OCI-LY1 (cell line): ENCODE data around the gene SPI1.

Experiments
- H2AFZ ChIP-seq: fragments of 200-600 bp; sonication (generic), shearing (Covaris generic); 2 replicates; pipeline ENCODE4 v1.6.0; 2014; ENCODE audit warnings: antibody characterized with exemption, mild to moderate bottlenecking, low read length
- H3F3A ChIP-seq: fragments of 200-600 bp; sonication (generic), shearing (Covaris generic); 2 replicates; pipeline ENCODE4 v1.6.0; 2014; ENCODE audit warnings: mild to moderate bottlenecking, antibody characterized with exemption, low read length, moderate library complexity; ENCODE audit not compliant: insufficient read depth
- H3K27ac ChIP-seq: fragments of 200-600 bp; sonication (generic); 2 replicates; pipeline ENCODE4 v1.5.1; 2014; ENCODE audit warnings: low read length, mixed run types, mild to moderate bottlenecking, low read depth; ENCODE audit not compliant: poor library complexity, severe bottlenecking
- H3K27me3 ChIP-seq: fragments of 200-600 bp; sonication (generic); 2 replicates; pipeline ENCODE4 v1.6.0; 2014; ENCODE audit warnings: antibody characterized with exemption, mild to moderate bottlenecking, low read length, moderate library complexity; ENCODE audit not compliant: insufficient read depth
- H3K36me3 ChIP-seq: fragments of 200-600 bp; sonication (generic); 2 replicates; pipeline ENCODE4 v1.6.1; 2014; ENCODE audit warnings: mild to moderate bottlenecking, antibody characterized with exemption, low read length, moderate library complexity, mixed read lengths; ENCODE audit not compliant: insufficient read depth
- H3K4me1 ChIP-seq: fragments of 200-600 bp; sonication (generic); 2 replicates; pipeline ENCODE4 v1.5.1; 2014; ENCODE audit warnings: mild to moderate bottlenecking, low read length, moderate library complexity; ENCODE audit not compliant: insufficient read depth, severe bottlenecking
- H3K4me2 ChIP-seq: fragments of 200-600 bp; sonication (generic), shearing (Covaris generic); 2 replicates; pipeline ENCODE4 v1.6.1; 2014; ENCODE audit warnings: low read length
- H3K4me3 ChIP-seq: fragments of 200-600 bp; sonication (generic); 2 replicates; pipeline ENCODE4 v1.5.1; 2014; ENCODE audit warnings: low read length, low read depth, mild to moderate bottlenecking, mixed read lengths; ENCODE audit not compliant: poor library complexity, severe bottlenecking
- H3K79me2 ChIP-seq: fragments of 200-600 bp; shearing (Covaris generic); 2 replicates; pipeline ENCODE4 v1.6.1; 2016; ENCODE audit warnings: mixed run types, low read length, mixed read lengths; ENCODE audit not compliant: insufficient read depth
- H3K9ac ChIP-seq: fragments of 200-600 bp; sonication (generic), shearing (Covaris generic); 2 replicates; pipeline ENCODE4 v1.6.1; 2014; ENCODE audit warnings: mild to moderate bottlenecking, low read length, mixed read lengths
- H3K9me2 ChIP-seq: fragments of 200-600 bp; sonication (generic), shearing (Covaris generic); 2 replicates; pipeline ENCODE4 v1.6.1; 2014; ENCODE audit warnings: low read depth, mild to moderate bottlenecking, low read length, mixed read lengths
- H3K9me3 ChIP-seq: fragments of 200-600 bp; shearing (Covaris generic); 2 replicates; pipeline ENCODE4 v1.6.1; 2014; ENCODE audit warnings: low read length, mixed read lengths
- H4K20me1 ChIP-seq: fragments of 200-600 bp; sonication (generic), shearing (Covaris generic); 2 replicates; pipeline ENCODE4 v1.6.0; 2016; ENCODE audit warnings: mild to moderate bottlenecking, low read length; ENCODE audit not compliant: insufficient read depth
- EZH2 ChIP-seq: fragments of 200-600 bp; sonication (generic), shearing (Covaris generic); IDR thresholded peaks from 2 replicates; pipeline ENCODE4 v1.8.0; 2017; ENCODE audit warnings: borderline replicate concordance, mixed run types, mild to moderate bottlenecking, antibody characterized with exemption, low read length, moderate library complexity, mixed read lengths
- TF ChIP-seq, protein P1 (sequence below): fragments of 200-600 bp; sonication (generic), shearing (Covaris generic); IDR thresholded peaks from 2 replicates; pipeline ENCODE4 v1.5.1; 2017; ENCODE audit warnings: mild to moderate bottlenecking, antibody characterized with exemption, low read length, moderate library complexity, mixed read lengths

Gene SPI1

DNA sequence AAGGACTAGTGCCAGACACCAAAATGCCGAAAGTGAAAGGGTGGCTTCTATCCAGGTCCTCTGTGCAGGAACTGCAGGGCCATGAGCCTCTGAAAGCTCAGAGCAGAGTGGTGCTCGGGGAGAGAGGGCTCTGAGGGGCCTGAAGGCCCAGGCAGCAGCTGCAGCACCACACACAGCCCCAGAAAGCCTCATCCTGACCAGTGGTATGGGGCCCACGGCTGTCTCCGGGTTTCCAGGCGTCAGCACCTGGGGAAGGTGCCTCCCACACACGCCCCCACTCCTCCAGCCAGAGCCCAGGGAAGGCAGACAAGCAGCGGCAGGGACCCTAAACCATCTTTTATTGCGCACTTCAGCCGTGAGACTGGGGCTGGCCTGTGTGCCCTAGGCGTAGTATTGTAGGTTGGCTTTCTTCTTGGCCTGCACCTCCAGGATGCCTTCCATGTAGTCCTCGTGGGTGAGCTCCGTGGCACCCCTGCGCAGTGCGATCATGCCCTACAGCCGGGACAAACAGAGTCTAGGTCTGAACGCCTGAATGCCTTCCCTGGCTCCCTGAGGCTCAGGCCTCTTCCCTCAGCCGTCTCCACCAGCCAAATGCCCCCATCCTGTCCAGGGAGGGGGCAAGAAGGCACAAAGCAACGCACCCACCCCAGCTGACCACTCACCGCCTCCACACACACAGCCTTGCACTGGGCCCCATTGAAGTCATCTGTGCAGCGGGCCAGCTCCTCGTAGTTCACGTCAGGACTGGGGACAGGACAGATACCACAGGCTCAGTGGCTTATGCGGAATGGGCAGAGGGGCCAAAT lies 40.3 kb upstream of the SPI1 start:
- Histone ChIP-seq H3K79me2 (no peaks in the 10 kb centered on the region), H3K9ac (no peak overlapping the region), H3F3A (no peaks in the 10 kb centered on the region), H2AFZ (no peak overlapping the region), H4K20me1 (no peaks in the 10 kb centered on the region), H3K4me1 (peaks cover 16% of the 10 kb centered on the region), H3K27me3 (no peaks in the 10 kb centered on the region), H3K27ac (no peak overlapping the region), H3K36me3 (peaks cover 77% of the 10 kb centered on the region), H3K9me2 (no peaks in the 10 kb centered on the region), H3K9me3 (no peaks in the 10 kb centered on the region), H3K4me2 (no peak overlapping the region), H3K4me3 (no peak overlapping the region)
- TF ChIP-seq, protein P1, sequence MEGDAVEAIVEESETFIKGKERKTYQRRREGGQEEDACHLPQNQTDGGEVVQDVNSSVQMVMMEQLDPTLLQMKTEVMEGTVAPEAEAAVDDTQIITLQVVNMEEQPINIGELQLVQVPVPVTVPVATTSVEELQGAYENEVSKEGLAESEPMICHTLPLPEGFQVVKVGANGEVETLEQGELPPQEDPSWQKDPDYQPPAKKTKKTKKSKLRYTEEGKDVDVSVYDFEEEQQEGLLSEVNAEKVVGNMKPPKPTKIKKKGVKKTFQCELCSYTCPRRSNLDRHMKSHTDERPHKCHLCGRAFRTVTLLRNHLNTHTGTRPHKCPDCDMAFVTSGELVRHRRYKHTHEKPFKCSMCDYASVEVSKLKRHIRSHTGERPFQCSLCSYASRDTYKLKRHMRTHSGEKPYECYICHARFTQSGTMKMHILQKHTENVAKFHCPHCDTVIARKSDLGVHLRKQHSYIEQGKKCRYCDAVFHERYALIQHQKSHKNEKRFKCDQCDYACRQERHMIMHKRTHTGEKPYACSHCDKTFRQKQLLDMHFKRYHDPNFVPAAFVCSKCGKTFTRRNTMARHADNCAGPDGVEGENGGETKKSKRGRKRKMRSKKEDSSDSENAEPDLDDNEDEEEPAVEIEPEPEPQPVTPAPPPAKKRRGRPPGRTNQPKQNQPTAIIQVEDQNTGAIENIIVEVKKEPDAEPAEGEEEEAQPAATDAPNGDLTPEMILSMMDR = no peak
- no peak for TF ChIP-seq EZH2

DNA sequence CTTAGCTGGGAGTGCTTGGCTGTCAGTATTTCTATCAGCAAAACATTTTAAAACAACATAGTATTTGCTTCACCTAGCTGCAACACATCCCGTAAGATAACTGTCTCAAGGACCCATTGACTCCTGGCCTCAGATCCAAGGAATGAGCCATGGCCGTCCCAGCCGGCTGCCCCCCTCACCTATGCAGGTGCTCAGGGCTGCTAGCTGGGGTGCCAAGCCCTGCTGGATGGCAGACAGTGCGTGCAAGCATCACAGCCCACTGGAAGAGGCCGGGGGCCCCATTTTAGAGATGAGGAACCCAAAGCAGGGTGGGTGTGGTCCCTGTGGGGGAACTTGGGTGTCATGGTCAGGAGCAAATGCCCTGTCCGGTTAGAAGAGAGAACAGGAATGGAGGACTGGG lies 39.4 kb upstream of the SPI1 start:
- H3K9ac ChIP-seq = no peak overlapping the region
- H3K9me3 ChIP-seq = no peaks in the 10 kb centered on the region
- no peaks in the 10 kb centered on the region for H3K9me2 ChIP-seq
- H3K27ac ChIP-seq = no peak overlapping the region
- no peaks in the 10 kb centered on the region for H3K79me2 ChIP-seq
- H2AFZ ChIP-seq = no peak overlapping the region
- TF ChIP-seq, protein P1 = no peak
- no peak for TF ChIP-seq EZH2
- no peak overlapping the region for H3K4me2 ChIP-seq
- H3K4me3 ChIP-seq = no peak overlapping the region
- H3F3A ChIP-seq = no peaks in the 10 kb centered on the region
- H3K4me1 ChIP-seq = peaks cover 16% of the 10 kb centered on the region
- no peaks in the 10 kb centered on the region for H4K20me1 ChIP-seq
- peaks cover 67% of the 10 kb centered on the region for H3K36me3 ChIP-seq
- no peaks in the 10 kb centered on the region for H3K27me3 ChIP-seq

DNA sequence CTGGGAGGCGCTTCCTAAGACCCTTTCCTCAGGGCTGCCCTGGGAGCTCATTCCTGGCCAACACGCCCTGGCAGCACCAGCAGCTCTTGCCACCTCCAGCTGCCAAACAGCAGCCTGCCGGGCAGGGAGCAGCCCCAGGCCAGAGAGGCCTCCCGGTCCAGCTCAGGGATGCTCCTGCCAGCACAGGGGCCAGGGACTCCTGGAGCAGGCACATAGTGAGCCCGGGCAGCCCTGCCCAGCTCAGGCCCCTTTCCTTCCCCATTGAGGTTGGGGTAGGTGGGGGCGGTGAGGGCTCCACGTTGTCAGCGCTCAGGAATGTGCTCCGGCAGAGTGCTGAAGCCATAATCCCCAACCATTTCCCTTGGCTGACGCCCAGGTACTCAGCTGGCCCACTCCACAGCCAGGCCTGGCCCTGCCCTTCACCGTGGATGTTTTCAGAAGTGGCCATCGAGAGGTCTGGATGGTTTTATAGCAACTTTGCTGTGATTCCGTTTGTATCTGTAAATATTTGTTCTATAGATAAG lies 37.7 kb upstream of the SPI1 start:
- Histone ChIP-seq H3K4me3 (no peak overlapping the region), H3K36me3 (peaks cover 51% of the 10 kb centered on the region), H3K9me2 (no peaks in the 10 kb centered on the region), H2AFZ (no peak overlapping the region), H4K20me1 (no peaks in the 10 kb centered on the region), H3K9me3 (no peaks in the 10 kb centered on the region), H3K9ac (no peak overlapping the region), H3K4me2 (no peak overlapping the region), H3K4me1 (peaks cover 16% of the 10 kb centered on the region), H3F3A (no peaks in the 10 kb centered on the region), H3K79me2 (no peaks in the 10 kb centered on the region), H3K27ac (peak overlapping the region; percentile 10), H3K27me3 (no peaks in the 10 kb centered on the region)
- TF ChIP-seq, protein P1 = no peak
- no peak for TF ChIP-seq EZH2
